Suppressor macrophage (primary cell): Measurements from ENCODE around the gene SPATA16.
A peak's percentile ranks its signal among the peaks of the same experiment; 100 is the strongest.
"Not testable (repeated sequence)": the region's sequence is repeated elsewhere in the genome, so short reads cannot be mapped to it uniquely, and the experiment has no call there.

Experiments
- DNase-seq, 4 experiments: peaks; one replicate each; pipeline ENCODE4 v3.0.0-alpha.2; 2020 to 2022

The SPATA16 gene

DNA sequence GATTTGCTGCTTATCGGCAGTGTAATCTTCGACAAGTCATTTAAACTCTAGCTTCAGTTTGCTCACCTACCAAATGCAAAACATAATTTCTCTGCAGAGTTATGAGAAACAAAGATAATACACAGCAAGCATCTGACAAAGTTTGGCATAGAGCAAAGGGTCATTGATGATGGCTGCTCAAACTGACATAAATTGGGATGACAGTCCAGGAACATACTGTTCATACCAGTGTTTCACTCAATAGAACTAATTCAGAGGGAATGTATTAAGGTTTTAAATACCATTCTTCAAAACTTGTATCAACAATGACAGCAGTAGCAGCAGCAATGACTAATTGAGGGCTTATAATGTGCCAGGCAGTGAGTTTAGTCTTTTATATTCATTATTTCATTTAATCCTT lies 137.6 kb downstream of the SPATA16 start:
- no peak for DNase-seq

- no peak for DNase-seq
Measured at GRCh38 chr3:173001622-173002021, 139.4 kb downstream of the SPATA16 start.

DNA sequence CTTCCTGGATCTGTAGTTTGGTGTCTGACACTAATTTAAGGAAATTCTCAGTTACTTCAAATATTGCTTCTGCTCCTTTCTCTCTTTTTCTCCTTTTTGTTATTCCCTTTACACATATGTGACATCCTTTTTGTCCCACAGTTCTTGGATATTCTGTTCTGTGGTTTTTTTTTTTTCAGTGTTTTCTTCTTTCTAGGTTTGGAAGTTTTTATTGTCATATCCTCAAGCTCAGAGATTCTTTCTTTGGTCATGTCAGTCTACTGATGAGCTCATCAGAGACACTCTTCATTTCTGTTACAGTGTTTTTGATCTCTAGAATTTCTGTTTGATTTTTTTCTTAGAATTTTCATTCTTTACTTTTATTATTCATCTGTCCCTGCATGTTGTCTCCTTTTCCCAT lies 140.5 kb downstream of the SPATA16 start:
- no peak for DNase-seq

DNA sequence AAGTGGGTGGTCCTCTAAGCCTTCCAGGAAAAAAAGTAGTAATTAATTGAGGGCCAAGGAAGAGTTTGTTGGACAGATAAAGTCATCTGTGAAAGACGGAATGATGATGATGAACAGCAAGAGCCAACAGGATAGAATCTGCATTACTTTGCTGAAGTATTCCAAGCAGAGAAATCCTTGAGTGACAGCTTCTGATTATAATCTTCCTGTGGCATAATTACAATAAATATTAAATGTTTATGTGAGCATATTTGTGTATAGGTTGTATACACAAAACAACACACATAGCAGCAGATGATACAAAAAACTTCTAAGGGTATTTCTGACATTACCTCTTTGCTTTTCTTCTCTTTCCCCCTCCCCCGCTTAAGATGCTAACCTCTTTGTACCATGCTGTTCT lies 147.6 kb downstream of the SPATA16 start:
- no peak for DNase-seq

DNA sequence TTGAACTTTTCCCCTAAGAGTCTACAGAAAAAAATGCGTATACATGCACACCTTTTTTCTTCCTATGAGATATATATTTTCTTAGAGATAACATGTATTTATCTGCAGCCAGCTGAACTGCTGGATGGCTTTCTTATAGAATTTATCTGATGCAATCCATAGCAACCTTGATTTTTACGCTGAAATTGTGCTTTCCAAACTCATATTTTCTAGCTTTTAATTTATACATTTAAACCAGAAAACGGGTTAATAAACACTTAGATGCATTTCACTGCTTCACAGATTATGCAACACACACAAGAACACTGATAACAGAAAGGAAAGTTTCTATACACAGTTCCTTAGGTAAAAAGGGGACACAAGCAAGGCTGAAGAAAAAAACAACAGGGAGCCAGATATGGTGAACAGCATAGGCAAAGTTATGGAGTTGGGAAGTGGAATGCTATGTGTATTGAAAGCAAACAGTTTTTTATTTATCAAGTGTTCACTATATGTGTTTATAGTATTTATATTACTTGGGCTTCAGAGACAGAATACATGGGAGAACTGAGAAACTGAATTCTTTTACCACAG lies 149.5 kb downstream of the SPATA16 start:
- DNase-seq, result no peak

DNA sequence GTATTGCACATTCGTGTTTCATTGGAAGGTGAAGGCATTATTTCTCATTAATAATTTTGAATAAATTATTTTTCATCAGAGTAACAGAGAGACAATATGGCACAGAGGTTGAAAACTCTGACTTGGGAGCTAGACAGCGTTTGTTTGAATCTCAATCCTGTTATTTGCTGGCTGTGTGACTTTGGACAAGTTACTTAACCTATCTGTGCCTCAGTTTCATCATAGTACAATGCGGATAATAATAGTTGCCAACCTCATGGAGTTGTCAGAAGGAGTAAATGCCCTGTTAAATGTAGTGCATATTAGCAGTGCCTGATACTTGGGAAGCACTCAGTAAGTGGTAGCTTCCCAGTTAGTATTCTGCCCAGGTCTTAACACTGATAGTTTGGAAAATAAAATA lies 151.7 kb downstream of the SPATA16 start:
- DNase-seq, result no peak

- DNase-seq, result no peak
Measured at GRCh38 chr3:172987273-172987672, 153.8 kb downstream of the SPATA16 start.

- no peak for DNase-seq
Measured at GRCh38 chr3:172984914-172985313, 156.1 kb downstream of the SPATA16 start.

DNA sequence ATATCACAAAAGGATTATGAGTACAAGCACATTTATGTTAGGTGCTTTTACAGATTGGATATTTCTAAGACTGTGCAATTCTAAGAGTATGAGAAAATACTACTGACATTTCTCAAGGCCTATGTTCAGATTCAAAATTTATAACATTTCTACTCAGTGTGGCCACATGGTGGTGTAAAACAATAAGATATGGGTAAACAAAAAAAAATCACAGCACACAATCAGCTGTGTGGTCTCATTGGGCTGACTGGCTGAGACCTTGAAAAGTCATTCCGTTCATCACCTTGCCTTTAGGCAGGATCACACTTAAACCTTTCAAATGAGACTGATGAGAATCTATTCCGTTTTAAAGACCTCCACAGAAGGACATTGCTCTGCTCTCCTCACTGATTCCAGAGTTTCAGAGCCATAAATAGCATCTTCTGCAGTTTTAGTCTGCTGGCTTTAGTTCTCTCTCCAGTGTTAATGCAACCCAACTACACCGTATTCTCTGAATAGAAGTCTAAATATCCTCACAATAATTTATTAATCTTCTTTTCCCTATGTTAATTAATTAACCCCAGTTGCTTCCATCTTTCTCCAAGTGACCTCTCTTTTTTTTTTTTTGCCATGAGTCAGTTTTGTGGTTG lies 158.2 kb downstream of the SPATA16 start:
- no peak for DNase-seq

GRCh38 chr3:172981407-172981983 lies 159.5 kb downstream of the SPATA16 start:
- DNase-seq, result no peak

GRCh38 chr3:172980849-172981248 lies 160.2 kb downstream of the SPATA16 start:
- no peak for DNase-seq

- no peak for DNase-seq
Measured at GRCh38 chr3:172977696-172978095, 163.3 kb downstream of the SPATA16 start.

DNA sequence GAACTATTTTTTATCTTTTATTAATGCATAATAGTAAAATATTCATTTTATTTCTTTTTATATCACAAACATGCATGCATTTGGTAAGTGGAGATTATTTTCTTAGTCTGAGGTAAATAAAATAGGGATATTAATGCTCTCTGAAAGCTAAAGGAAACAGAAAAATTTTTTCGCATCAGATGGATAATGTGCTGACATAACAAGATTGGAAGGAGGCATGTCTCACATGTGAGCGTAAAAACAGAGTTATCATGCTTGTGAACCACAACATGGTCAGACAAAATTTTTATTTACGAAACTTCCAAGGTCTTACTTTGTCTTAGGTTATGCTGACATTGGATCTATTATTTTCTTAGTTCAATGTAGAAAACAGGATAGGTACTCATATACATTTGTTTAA lies 166.1 kb downstream of the SPATA16 start:
- no peak for DNase-seq

GRCh38 chr3:172973799-172974198 lies 167.2 kb downstream of the SPATA16 start:
- no peak for DNase-seq

GRCh38 chr3:172972717-172973116 lies 168.3 kb downstream of the SPATA16 start:
- DNase-seq, result no peak

- no peak for DNase-seq
Measured at GRCh38 chr3:172972067-172972466, 169.0 kb downstream of the SPATA16 start.

DNA sequence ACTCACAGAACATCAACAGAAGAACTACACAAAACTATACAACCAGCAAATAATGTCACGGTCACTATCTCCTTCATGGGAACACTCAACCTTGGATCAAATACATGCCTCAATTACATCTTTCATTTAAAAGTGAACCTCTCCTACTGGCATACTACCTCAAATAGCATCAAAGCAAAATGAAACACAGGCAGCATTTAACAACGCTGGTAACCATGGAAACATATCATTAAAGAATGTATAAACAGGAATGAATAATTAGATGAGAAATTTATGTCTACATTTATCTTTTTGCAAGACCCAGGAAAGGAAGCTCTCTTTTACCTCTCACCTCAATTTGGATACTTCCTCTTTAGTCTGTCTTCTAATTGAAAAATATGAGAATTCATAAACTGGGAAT lies 172.4 kb downstream of the SPATA16 start:
- no peak for DNase-seq

- no peak for DNase-seq
Measured at GRCh38 chr3:172965256-172965655, 175.8 kb downstream of the SPATA16 start.

GRCh38 chr3:172960626-172961182 lies 180.3 kb downstream of the SPATA16 start:
- not testable (repeated sequence) for DNase-seq

DNA sequence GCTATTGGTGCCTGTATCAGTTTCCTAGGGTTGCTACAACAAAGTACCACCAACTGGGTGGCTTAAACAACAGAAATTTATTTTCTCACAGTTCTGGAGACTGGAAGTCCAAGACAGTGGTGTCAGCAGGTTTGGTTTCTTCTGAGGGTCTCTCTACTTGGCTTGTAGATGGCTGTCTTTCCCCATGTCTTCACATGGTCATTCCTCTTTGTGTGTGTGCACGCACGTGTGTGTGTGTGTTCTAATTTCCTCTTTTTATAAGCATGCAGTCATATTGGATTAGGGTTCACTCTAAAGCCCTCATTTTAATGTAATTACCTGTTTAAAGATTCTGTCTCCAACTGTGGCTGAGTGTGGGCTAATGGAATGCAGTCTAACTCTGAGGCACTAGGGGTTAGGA lies 182.5 kb downstream of the SPATA16 start:
- DNase-seq, result no peak

- peak in 2 of 4 experiments; percentile 2 to 13 for DNase-seq
Measured at GRCh38 chr3:172953571-172953970, 187.5 kb downstream of the SPATA16 start.

GRCh38 chr3:172951511-172951910 lies 189.5 kb downstream of the SPATA16 start:
- no peak for DNase-seq

DNA sequence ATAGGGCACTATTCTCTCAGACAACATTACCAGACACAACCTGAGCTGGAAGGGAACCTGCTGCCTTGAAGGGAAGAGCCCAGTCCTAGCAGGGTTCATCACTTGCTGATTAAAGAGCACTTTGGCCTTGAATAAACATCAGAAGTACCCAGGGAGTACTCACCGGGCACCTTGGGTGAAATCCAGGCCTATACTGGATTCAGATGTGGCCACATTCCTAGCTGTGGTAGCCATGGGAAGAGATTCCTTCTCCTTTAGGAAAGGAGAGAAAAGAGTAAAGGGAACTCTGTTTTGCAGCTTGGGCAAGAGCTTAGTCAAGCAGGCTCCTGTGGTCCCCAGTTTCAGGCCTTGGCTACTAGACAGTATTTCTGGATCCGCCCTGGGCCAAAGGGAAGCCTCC lies 195.0 kb downstream of the SPATA16 start:
- no peak for DNase-seq

GRCh38 chr3:172939651-172940293 lies 201.3 kb downstream of the SPATA16 start:
- DNase-seq, result no peak
